SU-DHL-6 (cell line): ENCODE results near the gene CCNC.

Experiments
- CTCF ChIP-seq: fragments of 200-600 bp; sonication (generic); IDR thresholded peaks from one replicate; pipeline ENCODE4 v1.5.1; 2017; ENCODE audit warnings: antibody characterized with exemption, mild to moderate bottlenecking, low read length, moderate library complexity; ENCODE audit not compliant: insufficient read depth, poor library complexity, severe bottlenecking
- EZH2phosphoT487 ChIP-seq: fragments of 200-600 bp; sonication (generic), shearing (Covaris generic); conservative IDR thresholded peaks from 2 replicates; pipeline ENCODE4 v1.6.1; 2018; ENCODE audit warnings: mild to moderate bottlenecking, antibody characterized with exemption, low read length, moderate library complexity, mixed read lengths

DNA sequence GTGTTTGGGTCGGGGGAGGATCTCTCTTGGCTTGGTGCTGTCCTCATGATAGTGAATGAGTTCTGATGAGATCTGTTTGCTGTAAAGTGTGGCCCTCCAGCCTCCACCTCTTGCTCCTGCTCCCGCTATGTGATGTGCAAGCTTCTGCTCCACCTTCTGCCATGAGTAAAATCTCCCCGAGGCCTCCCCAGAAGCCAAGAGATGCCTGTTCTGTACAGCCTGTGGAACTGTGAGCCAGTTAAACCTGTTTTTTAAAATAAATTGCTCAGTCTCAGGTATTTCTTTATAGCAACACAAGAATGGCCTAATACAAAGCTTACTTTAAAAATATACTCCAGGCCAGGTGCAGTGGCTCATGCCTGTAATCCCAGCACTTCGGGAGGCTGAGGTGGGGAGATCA lies 11.3 kb upstream of the CCNC start:
- TF ChIP-seq CTCF: no peak
- no peak for TF ChIP-seq EZH2phosphoT487
